Measurements from ENCODE around the gene SSH2.
"Not testable (repeated sequence)": the region's sequence is repeated elsewhere in the genome, so short reads cannot be mapped to it uniquely, and the experiment has no call there.

Gene SSH2, protein sequence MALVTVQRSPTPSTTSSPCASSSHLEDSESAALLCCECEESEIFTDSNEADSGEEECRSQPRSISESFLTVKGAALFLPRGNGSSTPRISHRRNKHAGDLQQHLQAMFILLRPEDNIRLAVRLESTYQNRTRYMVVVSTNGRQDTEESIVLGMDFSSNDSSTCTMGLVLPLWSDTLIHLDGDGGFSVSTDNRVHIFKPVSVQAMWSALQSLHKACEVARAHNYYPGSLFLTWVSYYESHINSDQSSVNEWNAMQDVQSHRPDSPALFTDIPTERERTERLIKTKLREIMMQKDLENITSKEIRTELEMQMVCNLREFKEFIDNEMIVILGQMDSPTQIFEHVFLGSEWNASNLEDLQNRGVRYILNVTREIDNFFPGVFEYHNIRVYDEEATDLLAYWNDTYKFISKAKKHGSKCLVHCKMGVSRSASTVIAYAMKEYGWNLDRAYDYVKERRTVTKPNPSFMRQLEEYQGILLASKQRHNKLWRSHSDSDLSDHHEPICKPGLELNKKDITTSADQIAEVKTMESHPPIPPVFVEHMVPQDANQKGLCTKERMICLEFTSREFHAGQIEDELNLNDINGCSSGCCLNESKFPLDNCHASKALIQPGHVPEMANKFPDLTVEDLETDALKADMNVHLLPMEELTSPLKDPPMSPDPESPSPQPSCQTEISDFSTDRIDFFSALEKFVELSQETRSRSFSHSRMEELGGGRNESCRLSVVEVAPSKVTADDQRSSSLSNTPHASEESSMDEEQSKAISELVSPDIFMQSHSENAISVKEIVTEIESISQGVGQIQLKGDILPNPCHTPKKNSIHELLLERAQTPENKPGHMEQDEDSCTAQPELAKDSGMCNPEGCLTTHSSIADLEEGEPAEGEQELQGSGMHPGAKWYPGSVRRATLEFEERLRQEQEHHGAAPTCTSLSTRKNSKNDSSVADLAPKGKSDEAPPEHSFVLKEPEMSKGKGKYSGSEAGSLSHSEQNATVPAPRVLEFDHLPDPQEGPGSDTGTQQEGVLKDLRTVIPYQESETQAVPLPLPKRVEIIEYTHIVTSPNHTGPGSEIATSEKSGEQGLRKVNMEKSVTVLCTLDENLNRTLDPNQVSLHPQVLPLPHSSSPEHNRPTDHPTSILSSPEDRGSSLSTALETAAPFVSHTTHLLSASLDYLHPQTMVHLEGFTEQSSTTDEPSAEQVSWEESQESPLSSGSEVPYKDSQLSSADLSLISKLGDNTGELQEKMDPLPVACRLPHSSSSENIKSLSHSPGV (N-terminal part only)

DNA sequence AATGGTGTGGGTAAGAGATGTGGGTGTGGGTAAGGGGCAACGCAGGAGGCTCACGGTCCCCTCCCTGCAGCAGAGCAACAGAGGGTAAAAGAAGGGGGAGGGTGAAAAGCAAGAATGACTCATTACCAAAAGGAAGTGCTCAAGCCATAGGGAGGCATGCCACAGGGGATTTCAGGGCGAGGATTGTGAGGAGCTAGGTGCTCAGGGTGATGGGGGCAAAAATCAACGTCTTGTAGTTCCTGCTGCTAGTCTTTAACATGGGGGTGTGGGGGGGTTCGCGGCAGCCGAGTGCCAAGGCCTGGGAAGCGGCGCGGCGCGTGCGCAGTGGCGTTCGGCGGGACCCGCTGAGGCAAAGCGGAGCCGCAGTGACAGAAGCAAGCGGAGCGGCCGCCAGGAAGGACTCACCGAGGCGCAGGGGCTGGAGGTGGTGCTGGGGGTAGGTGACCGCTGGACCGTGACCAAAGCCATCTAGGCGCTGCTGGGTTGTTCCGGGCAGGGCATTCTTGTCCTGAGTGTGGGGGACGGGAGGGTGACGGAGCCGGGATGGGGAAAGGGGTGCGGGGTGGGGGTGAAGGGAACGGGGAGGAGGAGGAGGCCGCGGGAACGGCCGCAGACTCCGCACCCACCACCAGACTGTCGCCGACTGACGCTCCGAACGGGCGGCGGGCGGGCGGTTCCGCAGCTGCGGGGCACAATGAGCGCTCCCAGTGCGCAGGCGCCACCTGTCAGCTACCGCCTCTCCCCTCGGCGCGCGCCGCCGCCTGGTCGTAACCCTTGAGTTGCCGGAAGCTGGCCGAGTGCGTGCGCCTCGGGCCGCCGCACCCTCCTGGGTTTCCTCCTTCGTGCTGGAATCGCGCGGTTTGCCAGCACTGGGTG lies at the start of gene SSH2:
TSS of gene SSH2 (minus strand) at position 696 of the 876 bp plus-strand sequence. CDS start at position 468, 228 bp downstream.
- peak; percentile 87 for DNase-seq

DNA sequence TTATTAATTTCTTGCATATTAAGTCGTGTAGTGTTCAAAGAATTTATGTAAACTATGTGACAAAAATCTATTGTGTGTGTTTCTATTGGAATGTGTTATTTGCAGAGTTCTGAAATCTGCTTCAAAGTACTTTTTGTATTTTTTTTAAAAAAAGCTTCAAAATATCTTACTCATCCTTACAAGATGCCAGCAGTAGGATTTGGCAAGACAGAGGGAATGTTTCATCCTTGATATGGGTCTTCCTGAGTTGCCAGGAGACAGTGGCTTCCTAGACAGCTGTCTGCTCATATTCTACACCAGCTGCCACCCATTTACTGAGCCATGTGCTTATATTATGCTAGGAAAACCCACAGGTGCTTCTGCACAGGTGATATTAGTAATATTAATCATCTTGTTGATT lies 47.8 kb upstream of the SSH2 start:
- no peak for DNase-seq

DNA sequence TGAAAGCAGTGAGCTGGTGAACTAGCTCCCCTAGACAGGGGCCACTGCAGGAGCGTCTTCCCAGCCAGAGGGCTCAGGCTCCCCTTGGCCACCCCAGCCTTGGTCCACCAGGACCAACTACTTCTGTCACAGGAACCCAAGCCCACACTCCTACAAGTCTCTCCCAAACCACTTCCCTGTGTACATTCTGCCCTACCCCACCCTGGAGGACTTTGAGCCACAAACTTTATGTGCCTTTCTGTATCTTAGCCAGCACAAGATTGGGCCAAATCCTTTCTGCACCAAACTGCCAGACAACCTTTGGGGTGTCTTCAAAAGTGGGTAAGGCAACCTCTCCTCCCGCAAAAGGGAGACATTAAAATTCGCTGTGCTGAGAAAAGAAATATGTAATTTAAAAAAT lies 43.0 kb upstream of the SSH2 start:
- no peak for DNase-seq

DNA sequence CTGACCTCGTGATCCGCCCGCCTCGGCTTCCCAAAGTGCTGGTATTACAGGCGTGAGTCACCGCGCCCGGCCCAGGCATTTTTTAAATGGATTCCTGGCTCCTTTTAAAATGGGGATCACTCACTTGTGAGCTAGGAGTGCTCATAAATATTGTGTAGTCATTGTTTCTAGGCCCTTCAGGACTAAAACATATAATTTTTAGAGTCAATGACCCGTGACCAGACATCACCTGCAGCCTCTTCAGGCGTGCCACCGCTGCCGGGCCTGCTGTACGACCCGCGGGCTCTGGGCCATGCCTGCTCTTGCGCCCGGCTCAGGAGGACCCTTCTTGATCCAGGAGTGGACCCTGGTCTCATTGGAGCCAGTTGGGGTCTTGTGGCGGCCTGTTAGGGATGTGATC lies 42.2 kb upstream of the SSH2 start:
- no peak for DNase-seq

DNA sequence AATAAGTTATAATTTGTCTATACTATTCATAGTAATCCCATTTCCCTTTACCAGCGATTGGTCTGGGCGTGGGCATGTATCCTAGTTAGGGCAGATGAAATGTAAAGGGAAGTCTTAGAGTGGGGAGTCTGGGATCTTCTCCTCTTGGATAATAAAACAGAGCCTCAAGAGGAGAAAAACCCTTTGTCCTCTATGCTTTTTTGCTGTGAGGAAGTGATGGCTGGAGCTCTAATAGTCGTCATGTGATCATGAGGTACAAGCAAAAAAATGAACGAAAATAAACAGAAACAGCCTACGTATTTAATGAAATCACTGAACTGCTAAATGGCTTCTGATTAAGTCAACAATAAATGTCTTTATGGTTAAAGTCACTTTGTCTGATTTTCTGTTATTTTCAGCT lies 38.2 kb upstream of the SSH2 start:
- DNase-seq = no peak

DNA sequence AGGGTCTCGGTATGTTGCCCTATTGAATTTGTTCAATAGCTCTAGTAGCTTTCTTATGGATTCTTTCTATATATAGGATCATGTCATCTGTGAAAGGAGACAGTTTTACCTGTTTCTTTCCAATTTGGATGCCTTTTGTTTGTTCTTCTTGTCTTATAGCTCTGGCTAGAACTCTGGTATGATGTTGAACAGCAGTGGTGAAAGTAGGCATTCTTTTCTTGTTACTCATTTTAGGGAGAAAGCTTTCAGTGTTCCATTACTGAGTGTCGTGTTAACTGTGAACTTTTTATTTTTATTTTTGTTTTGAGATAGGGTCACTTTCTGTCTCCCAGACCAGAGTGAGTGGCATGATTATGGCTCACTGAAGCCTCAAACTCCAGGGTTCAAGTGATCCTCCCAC lies 32.6 kb upstream of the SSH2 start:
- no peak for DNase-seq

DNA sequence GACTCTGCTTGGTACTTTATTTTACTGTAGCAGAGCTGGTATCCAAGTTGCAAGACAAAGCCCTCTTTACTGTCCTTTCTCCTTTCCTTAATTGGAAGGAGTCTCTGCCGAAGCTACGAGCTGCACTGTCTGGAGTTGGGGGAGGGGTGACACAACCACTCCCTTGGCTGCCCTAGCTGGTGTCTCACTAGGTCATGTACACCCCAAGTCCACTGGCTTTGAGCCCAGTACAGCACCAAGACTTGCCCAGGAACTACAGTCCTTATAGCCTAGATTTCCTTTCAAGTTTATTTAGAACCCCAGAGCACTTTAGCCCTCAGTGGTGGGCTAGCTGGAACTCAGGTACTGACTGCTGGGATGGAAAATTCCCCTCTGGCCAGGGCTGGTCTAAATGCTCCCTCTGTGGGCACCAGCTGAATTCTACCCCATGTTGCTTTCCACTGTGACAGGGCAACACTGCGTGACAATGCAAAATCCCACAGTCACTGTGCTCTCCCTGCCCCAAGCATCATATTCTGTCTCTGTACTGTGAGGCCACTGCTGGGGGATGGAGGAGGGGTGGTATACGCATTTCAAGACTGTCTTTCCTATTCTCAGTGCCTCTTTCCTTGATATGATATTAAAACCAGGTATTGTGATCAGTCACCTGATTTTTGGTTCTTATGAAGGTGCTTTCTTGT lies 29.8 kb upstream of the SSH2 start:
- no peak for DNase-seq

DNA sequence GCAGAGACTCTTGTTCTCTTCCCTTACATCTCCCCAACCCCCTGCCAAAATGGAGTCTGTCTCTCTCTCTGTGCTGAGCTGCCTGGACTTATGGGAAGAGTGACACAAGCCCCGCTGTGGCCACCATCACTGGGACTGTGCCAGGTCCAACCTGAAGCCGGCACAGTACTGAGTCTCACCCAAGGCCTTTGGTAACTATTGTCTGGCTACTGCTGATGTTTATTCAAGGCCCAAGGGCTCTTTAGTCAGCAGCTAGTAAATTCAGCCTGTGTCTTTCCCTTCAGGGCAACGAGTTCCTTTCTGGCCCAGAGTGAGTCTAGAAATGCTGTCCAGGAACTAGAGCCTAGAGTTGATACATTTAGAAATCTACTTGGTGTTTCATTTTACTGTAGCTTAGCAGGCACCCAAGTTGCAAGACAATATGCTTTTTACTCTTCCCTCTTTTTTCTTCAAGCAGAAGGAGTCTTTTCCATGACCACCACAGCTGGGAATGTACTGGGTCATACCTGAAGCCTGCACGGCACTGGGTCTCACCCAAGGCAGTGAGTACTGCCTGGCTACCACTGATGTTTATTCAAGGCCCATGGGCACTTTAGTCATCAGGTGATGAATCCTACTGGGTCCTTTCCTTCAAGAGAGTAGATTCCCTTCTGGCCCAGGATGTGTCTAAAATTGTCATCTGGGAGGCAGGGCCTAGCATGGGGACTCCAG lies 29.1 kb upstream of the SSH2 start:
- no peak for DNase-seq

DNA sequence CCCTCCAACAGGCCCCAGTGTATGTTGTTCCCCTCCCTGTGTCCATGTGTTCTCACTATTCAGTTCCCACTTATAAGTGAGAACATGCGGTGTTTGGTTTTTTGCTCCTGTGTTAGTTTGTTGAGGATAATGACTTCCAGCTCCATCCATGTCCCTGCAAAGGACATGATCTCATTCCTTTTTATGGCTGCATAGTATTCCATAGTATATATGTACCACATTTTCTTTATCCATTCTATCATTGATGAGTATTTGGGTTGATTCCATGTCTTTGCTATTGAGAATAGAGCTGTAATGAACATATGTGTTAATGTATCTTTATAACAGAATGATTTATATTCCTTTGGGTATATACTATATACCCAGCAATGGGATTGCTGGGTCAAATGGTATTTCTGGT lies 27.5 kb upstream of the SSH2 start:
- not testable (repeated sequence) for DNase-seq

DNA sequence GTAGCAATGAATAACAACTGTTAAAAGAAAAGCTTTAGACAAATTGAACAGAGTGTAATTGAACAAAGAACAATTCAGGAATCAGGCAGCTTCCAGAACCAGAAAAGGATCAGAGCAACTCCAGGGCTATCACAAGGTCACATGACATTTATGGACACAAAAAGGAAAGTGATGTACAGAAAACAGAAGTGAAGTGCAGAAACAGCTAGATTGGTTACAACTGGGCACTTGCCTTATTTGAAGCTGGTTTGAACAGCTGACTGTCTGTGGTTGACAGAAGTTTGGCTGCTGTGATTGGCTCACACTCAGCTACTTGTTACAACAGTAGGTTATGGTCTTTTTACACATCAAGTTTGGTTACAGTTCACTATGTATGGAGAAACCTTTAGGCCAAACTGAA lies 26.2 kb upstream of the SSH2 start:
- DNase-seq = no peak

DNA sequence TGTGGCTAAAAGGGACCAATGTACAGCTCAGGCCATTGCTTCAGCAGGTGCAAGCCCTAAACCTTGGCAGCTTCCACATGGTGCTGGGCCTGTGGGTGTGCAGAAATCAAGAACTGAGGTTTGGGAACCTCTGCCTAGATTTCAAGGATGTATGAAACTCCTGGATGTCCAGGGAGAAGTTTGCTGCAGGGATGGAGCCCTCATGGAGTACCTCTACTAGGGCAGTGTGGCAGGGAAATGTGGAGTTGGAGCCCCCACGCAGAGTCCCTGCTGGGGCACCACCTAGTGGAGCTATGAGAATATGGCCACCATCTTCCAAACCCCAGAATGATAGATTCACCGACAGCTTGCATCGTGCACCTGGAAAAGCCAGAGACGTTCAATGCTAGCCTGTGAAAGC lies 24.4 kb upstream of the SSH2 start:
- DNase-seq = no peak

DNA sequence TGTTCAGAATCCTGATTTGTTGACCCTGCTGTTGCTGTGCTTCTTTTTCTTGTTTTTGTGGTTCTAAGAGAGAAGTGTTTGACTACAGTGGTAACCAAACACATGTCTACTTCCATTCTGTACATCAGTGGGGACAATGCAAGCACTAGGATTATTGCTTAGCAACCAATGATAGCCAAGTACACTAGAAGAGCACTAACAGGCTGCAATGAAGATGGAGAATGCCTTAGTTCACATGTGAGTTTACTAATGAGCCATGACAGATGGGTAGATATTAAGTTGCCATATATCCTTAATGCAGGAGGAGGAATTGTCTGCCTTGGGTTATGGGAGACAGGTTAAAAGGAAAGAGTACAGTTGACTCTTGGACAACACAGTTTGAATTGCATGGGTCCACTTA lies 19.7 kb upstream of the SSH2 start:
- DNase-seq = no peak

DNA sequence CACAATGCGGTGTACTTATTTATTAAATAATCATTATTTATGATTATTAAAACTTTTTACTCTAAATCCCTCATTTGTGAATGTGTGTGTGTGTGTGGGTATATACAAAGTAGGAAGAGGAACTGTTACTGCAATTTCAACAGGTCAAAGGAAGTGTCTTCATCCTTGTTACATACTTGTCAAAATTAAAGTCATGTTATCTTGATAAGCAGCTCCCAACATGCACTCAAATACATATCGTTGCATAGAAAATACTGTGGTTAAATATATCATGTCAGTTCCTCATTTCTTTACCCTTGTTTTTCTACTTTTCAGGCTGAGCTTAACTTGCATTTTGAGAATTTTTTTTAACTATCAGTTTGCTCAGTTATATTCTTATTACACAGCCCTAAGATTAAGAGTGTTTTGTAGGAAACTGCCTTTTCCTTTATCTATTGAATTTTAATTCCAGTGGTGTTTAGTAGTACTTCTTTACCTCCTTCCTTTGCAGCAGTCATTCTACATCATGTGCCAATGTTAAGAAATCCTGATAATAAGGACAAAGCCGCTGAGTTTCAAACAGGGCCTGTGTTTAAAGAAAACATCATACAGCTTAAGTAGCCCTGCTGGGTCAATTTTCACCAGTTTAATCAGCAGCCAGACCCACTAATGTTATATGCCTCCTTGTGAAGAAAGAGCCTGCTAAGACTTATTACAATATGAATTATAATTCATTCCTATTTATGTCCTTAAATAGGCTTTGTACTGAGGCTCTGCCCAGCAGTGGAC lies 18.6 kb upstream of the SSH2 start:
- no peak for DNase-seq

DNA sequence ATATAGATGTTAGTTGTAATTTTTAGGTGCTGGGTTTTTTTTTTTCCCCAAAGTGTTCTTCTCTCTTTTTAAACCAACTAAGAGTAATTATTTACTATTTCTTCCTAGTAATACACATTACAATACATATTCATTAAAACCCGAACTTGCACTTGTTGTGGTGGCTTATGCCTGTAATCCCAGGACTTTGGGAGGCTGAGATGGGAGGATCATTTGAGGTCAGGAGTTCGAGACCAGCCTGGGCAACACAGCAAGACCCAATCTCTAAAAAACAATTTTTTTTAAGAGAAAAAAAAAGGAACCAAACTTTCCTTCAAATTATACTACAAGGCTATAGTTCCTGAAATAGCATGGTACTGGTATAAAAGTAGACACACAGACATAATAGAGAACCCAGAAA lies 15.3 kb upstream of the SSH2 start:
- no peak for DNase-seq

DNA sequence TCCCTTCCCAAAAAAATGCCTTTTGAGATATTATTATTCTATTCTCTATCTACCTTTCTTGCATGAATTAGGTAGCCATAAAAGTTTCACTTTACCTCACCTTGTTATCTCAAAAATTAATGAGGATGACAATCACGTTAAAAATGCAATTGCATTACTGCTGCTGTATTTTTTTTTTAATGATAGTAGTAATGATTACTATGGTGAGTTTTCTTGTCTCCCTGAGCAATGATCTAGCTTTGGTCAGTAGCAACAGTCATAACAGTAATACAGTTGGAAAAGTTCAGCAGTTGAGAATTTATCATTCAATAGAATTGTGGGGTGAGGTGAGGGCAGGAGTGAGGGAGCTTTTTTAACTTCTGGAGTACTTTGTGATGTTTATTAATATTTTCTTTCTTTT lies 11.3 kb upstream of the SSH2 start, which contains the start of gene EFCAB5:
TSS of gene EFCAB5 (plus strand) at position 301 of the 400 bp plus-strand sequence. CDS start 163 bp downstream, outside the sequence.
- no peak for DNase-seq

DNA sequence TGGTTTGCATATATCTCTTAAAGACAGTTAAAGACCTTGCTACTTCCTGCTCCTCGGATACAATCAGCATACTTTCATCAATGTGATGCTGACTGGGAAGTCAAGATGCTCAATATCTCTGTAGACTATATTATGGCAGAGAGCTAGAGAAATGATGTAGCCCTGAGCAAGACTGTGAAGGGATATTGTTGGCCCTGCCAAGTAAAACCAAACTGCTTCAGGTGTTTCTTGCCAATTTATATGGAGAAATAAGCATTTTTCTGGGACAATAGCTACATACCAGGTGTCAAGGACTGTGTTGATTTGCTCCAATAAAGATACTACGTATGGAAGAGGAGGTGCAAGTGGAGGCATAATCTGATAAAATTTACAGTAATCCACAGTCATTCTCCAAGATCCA lies 6.7 kb upstream of the SSH2 start:
- DNase-seq = no peak

DNA sequence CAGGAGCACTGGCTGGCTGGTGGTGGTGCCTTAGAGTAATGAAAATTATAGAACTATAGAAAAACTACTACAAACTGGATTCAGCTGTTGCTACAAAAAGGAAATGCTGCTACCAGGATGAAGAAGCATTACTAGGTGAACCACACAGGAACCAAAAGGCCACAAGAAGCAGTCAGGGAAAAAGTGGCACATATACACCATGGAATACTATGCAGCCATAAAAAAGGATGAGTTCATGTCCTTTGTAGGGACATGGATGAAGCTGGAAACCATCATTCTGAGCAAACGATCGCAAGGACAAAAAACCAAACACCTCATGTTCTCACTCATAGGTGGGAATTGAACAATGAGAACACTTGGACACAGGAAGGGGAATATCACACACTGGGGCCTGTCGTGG lies 5.9 kb upstream of the SSH2 start:
- DNase-seq = not testable (repeated sequence)

DNA sequence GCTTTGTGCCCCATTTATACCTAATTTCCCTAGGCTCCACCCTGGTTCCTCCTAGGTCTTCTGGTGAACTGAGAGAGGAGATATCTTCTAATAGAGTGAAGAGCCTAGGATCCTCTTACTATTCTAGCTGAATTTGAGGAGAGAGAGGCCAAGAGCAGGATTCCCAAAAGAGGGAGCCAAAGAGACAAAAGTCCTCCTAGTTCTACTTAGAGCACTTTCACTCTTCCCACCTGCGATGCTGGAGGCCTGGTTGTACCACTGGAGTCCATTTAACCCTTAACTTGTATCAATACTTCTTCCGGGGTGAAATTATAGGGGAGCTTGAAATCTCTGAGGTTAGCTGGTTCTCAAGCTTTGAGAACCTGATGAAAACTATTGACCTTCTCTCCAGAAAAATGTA lies 3.4 kb upstream of the SSH2 start:
- DNase-seq = no peak

DNA sequence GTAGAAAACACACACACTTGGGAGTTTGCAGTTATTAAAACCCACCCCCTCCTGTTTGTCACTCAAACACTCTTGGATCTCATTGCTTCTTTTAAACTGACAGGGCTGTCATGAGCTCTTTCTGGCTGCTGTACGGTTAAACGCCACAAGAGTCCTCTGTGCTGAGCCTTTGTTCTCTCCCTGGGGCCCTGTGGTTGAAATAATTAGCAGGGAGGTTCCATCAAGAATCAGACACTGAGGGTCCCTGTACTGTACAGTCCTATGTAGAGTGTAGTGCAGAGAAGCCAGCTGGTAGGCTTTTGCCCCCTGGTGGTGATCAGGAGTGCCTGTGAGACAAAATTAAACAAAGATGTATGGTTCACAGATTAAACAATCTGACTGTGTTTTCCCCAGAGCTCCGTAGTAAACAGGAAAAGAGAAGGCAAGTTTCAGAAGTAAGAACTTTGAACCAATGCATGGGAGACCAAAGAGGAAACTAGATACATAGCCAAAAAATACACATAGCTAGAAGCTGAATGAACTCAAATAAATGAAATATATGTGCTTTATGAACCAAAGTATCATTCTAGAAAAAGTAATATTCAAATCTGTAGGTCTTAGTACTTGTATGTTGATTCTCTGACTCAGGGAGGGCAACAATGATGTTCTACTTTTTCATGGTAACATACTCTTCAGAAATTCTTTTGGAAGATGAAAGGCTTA lies 1.4 kb upstream of the SSH2 start:
- DNase-seq = peak; percentile 53
